A204.1 (cell line): ENCODE measurements around the gene MAP4K1.
"Not testable (repeated sequence)": the region's sequence is repeated elsewhere in the genome, so short reads cannot be mapped to it uniquely, and the experiment has no call there.

Source experiments
- FAIRE-seq: peaks from 2 replicates; lab custom pipeline; 2012; peaks lifted over from hg19 to GRCh38; lab: Jason Lieb, UNC

The MAP4K1 gene

GRCh38 chr19:38650911-38651584 lies 33.3 kb upstream of the MAP4K1 start:
- no peak for FAIRE-seq

GRCh38 chr19:38650172-38650775 lies 32.5 kb upstream of the MAP4K1 start:
- no peak for FAIRE-seq

GRCh38 chr19:38649305-38650171 lies 31.8 kb upstream of the MAP4K1 start:
- peak; percentile 72 for FAIRE-seq

GRCh38 chr19:38648769-38649304 lies 31.1 kb upstream of the MAP4K1 start:
- FAIRE-seq = no peak

GRCh38 chr19:38647966-38648768 lies 30.4 kb upstream of the MAP4K1 start:
- FAIRE-seq = no peak

- peak; percentile 47 for FAIRE-seq
Measured at GRCh38 chr19:38647368-38647965, 29.7 kb upstream of the MAP4K1 start, which contains the start of gene ACTN4. ACTN4 (plus strand) TSS chr19:38647649; CDS start chr19:38647746, 97 bp downstream.

GRCh38 chr19:38644719-38645118 lies 27.0 kb upstream of the MAP4K1 start:
- no peak for FAIRE-seq

GRCh38 chr19:38642176-38642575 lies 24.4 kb upstream of the MAP4K1 start:
- no peak for FAIRE-seq

- no peak for FAIRE-seq
Measured at GRCh38 chr19:38640368-38640767, 22.6 kb upstream of the MAP4K1 start.

GRCh38 chr19:38639679-38640078 lies 21.9 kb upstream of the MAP4K1 start:
- FAIRE-seq = no peak

GRCh38 chr19:38638461-38638860 lies 20.7 kb upstream of the MAP4K1 start:
- no peak for FAIRE-seq

GRCh38 chr19:38635483-38636399 lies 18.0 kb upstream of the MAP4K1 start:
- FAIRE-seq = no peak

- no peak for FAIRE-seq
Measured at GRCh38 chr19:38634757-38635482, 17.2 kb upstream of the MAP4K1 start.

GRCh38 chr19:38632476-38633213 lies 14.9 kb upstream of the MAP4K1 start:
- FAIRE-seq = no peak

- not testable (repeated sequence) for FAIRE-seq
Measured at GRCh38 chr19:38631811-38632475, 14.2 kb upstream of the MAP4K1 start.

GRCh38 chr19:38631301-38631700 lies 13.5 kb upstream of the MAP4K1 start:
- not testable (repeated sequence) for FAIRE-seq

- no peak for FAIRE-seq
Measured at GRCh38 chr19:38629568-38629967, 11.8 kb upstream of the MAP4K1 start.

GRCh38 chr19:38626401-38626800 lies 8.6 kb upstream of the MAP4K1 start:
- FAIRE-seq = no peak
